HG03378 (cell line): ENCODE results near the gene ARID5B.
"Not testable (repeated sequence)": the region's sequence is repeated elsewhere in the genome, so short reads cannot be mapped to it uniquely, and the experiment has no call there.

Experiments used
- ATAC-seq: cut with Tn5 transposase; IDR thresholded peaks from one replicate; pipeline ENCODE4 v1.9.1; 2021; ENCODE audit warnings: mild to moderate bottlenecking, moderate library complexity; ENCODE audit not compliant: unreplicated experiment

ARID5B gene

GRCh38 chr10:61961278-61961677 is 59.8 kb downstream of the ARID5B start:
- peak; percentile 55 for ATAC-seq

- ATAC-seq, result no peak
These were observed 61.5 kb downstream of the ARID5B start for GRCh38 chr10:61962971-61963370.

DNA sequence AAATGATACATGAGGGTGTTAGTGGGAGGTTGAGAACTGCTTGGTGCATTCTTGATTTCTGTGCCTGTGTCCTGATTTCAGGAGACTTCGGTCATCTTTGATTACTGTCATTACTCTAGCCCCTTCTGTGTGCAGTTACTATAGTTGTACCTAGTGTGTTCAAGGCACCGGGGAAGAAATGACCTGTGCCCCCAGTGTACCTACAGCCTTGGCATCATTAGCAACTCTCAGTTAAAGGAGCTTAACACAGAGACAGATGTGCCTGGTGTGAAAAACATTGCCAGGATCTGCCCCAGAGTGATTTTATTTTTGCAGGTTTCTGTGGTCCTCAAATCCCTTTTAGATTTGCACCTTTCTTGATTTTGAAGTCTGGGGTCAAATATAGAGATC is 62.2 kb downstream of the ARID5B start:
- ATAC-seq, result no peak

DNA sequence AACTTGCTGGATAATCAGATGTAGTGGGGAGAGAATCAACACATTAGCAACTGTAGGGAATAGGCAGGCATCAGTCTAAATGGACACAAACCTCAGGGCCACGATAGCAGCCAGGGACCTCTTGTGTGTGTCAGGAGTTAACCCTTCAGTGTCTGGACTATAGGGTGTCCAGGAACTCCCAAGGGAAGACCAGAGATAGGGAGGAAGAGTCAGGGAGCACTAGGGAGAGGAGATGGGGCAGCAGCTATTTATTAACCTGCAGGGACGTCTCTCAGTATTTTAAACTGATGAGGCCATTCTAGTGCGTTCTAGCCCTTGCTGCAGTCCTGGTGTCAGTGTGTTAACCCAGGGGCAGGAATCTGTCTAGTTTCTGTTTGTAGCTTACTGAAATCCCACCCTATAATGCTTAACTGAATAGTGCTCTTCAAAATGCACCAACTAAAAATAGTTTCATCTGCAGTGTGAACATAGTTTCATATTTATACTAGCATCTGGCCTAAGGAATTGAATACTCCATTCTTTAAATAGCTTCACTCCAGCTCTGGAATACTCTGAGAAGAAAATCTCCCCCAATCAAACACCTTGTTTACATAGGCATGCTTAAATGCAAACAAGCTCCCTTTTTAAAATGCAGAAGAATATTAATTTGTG is 62.7 kb downstream of the ARID5B start:
- no peak for ATAC-seq

GRCh38 chr10:61964949-61965702 is 63.6 kb downstream of the ARID5B start:
- ATAC-seq, result no peak

DNA sequence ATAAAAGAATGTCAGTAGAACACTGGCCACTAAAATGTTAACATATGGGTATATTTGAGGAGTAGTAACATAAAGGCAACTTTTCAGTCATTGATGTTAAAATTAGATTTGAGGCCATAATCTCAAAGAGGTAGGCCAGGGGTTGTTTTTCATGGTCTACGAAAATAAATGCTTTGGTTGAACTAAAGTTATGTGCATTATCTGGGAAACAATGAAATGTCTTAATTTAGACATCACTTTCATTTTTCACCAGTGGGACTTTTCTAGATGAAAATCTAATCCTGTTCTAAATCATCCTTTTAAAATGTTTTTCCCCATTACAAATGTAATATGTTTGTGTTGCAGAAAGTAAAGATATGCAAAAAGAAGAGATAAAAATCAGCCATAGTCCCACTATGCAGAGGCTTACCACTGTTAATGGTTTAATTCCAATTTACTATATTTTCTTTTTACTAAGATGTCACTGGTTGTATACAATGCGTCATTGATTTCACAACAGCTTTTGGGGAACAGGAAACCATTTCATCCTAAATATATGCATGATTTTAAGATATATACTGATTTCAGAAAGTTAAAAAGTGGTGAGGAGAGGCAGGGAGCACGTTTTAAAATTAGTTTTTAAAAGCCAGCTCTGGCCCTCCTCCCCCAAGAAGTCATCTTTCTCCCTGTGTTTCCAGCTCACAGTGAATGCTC is 64.3 kb downstream of the ARID5B start:
- ATAC-seq, result no peak

- no peak for ATAC-seq
These were observed 65.8 kb downstream of the ARID5B start for GRCh38 chr10:61967298-61967697.

DNA sequence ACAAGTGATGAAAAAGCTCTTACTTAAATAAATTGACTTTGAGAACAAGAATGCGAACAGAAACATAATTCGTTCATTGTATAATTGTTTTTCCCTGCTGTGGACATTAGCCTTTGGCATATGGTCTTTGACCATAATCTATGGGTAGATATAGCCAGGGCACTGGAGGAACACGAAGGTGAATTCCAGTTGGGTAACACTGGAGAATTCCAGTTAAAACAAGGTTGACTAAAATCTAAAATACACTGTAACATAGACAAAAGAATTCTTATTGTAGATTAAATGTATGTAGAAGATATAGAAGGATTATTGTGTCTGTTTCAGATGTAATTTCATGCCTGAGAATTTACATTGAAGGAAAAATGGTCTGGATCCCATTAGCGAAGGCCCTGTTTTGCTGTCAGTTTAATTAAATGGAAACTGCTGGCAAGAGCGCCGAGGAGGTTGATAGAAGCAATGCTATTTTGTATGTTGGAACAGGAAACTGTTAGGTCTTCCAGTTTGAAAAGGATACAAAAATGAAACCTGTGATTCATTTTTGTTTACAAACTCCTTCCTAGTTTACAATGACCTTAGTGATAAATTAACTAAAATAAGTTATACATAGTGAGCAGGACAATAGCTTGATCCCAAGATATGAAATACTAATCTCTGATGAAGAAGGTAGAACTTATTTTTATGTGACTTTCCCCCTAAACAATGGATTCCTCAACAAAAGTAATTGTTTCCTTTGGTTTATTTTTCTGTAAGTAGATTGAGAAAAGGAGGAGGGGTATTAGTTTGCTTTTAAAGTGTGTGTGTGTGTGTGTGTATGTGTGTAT is 68.9 kb downstream of the ARID5B start:
- no peak for ATAC-seq

GRCh38 chr10:61971003-61971325 is 69.5 kb downstream of the ARID5B start:
- no peak for ATAC-seq

DNA sequence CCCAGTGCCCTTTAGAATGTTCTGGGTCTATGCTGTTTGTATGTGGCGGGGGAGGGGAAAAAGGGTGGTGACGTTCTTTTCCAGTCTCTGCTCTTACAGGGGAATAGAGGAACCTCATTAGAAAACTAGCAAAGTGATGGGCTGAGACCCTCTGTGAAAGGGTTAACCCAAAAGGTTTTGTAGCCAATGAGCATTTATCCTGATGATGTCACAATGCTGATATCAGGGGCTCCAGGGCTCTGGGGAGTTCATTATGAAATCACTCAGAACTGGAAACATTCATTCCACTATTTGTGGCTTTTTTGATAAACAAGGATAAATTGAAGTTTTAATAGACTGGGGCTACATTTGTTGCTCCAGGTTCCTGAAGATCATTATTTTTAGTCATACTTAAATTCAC is 71.7 kb downstream of the ARID5B start:
- ATAC-seq, result no peak

GRCh38 chr10:61973906-61974305 is 72.4 kb downstream of the ARID5B start:
- ATAC-seq, result no peak

DNA sequence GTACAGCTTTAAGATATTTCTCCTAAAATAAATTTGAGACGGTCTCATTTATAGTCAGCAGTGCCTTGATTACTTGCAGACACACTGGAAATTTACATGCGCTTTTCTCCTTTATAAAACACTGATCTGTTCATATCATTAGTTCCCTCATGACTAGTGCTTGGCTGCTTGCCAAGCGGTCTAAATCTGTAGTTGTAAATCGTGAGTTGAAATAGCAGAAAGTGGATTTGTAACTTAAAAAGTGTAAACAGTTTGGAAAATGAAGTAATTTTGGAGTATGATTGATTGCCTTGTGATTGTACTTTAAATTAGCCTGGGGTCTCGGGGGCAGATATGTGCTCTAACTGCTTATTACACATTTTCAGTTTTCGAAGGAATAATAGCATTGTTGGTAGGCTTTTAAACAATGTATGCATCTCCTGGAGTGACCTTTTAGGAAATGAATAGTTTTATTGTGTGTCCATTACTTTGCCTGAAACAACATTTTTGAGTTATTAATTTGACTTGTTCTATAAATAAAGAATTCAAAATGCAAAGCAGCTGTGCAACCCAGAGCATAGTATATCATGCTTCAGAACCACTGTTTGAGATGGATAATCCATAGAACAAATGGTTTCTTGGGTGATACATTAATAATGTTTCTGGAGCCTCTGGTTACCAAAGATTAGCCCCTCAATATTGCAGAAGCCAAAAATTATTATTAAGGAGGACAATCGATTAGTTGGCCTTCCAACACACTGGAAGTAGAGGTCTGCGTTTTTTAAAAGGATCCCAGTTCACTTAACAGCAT is 73.3 kb downstream of the ARID5B start:
- peak; percentile 15 for ATAC-seq

GRCh38 chr10:61975391-61975932 is 74.0 kb downstream of the ARID5B start:
- peak; percentile 89 for ATAC-seq

DNA sequence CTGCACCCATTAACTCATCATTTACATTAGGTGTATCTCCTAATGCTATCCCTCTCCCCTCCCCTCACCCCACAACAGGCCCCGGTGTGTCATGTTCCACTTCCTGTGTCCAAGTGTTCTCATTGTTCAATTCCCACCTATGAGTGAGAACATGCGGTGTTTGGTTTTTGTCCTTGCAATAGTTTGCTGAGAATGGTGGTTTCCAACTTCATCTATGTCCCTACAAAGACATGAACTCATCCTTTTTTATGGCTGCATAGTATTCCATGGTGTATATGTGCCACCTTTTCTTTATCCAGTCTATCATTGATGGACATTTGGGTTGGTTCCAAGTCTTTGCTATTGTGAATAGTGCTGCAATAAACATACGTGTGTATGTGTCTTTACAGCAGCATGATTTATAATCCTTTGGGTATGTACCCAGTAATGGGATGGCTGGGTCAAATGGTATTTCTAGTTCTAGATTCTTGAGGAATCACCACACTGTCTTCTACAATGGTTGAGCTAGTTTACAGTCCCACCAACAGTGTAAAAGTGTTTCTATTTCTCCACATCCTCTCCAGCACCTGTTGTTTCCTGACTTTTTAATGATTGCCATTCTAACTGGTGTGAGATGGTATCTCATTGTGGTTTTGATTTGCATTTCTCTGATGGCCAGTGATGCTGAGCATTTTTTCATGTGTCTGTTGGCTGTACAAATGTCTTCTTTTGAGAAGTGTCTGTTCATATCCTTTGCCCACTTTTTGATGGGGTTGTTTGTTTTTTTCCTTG is 75.6 kb downstream of the ARID5B start:
- ATAC-seq, result not testable (repeated sequence)

GRCh38 chr10:61978965-61979364 is 77.5 kb downstream of the ARID5B start:
- ATAC-seq, result no peak

- no peak for ATAC-seq
These were observed 80.0 kb downstream of the ARID5B start for GRCh38 chr10:61981460-61981859.

DNA sequence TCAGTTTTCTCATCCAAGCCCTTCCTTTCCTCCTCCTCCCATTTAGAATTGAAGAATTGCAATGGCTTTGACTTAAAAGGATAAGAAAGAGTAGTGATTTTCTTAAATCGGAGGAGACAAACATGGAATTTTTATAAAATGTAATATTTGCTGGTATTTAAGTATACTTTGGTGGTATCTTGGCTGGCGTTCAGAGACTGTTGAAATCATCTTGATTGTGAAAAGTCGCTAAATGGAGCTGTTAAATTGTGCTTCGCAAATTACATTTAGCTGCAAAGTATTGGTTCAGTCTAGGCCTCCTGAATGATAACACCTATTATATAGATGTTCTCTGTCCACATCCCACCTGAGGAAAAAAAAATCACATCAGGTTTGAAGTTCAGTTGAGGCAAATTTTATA is 81.8 kb downstream of the ARID5B start:
- no peak for ATAC-seq

GRCh38 chr10:61984803-61985418 is 83.4 kb downstream of the ARID5B start:
- ATAC-seq, result no peak

DNA sequence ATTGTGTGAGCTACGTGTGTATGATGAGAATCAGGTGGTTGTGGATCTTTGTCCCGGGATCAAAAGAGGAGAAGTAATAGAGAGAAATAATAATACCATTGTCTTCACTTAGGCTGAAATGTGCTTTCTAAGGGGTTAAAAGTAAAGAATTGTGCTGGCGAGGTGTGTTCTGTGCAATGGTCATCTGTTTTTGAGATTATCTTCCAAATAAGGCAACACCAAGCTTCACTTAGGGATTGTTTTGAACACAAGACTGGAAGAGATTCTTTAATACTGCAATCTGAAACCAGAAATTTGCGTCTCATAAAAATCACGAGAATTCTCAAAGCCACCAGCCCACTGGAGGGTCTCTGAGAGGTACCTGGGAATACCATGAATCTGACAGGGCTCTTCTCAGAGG is 84.2 kb downstream of the ARID5B start:
- no peak for ATAC-seq
